ENCODE measurements around the gene PRKAR2B. TPM values are rescaled to one million over a fixed set of nuclear protein-coding genes. Genes with fewer than 3 reads are reported as not detected.

Gene PRKAR2B
- total RNA-seq, 3 donors from 2014 or later, result 34.7 to 252 (median 64.1) TPM

- no peak for DNase-seq (ENCODE audit: low spot score in 2 of 2)
- Histone ChIP-seq H3K27ac (no peak overlapping the region), H3K36me3 (no peaks in the 10 kb centered on the region), H3K4me1 (peaks cover 0 to 9% of the 10 kb centered on the region in 2 donors), H3K4me3 (no peak overlapping the region), H3K27me3 (no peaks in the 10 kb centered on the region), H3K9me3 (peaks cover 0 to 3% of the 10 kb centered on the region in 2 donors)
- TF ChIP-seq CTCF (IDR thresholded peaks at IDR 0.05), result no peak
- TF ChIP-seq POLR2AphosphoS5 (IDR thresholded peaks at IDR 0.05), result no peak
- no peak for TF ChIP-seq POLR2A (IDR thresholded peaks at IDR 0.05)
- intact Hi-C loops (cut with DNase I; ENCODE audit: low total_unique reads), result no loop called here
Observed at GRCh38 chr7:107209565-107209964, 165.1 kb downstream of the PRKAR2B start.

GRCh38 chr7:107210400-107210799, 165.9 kb downstream of the PRKAR2B start:
- Histone ChIP-seq H3K27me3 (no peaks in the 10 kb centered on the region), H3K4me1 (peaks cover 0 to 9% of the 10 kb centered on the region in 2 donors), H3K9me3 (peaks cover 0 to 3% of the 10 kb centered on the region in 2 donors), H3K27ac (no peak overlapping the region), H3K36me3 (no peaks in the 10 kb centered on the region), H3K4me3 (no peak overlapping the region)
- DNase-seq (ENCODE audit: low spot score in 2 of 2), result no peak
- TF ChIP-seq CTCF (IDR thresholded peaks at IDR 0.05) (no peak), POLR2A (IDR thresholded peaks at IDR 0.05) (no peak), POLR2AphosphoS5 (IDR thresholded peaks at IDR 0.05) (no peak)
- intact Hi-C loops (cut with DNase I; ENCODE audit: low total_unique reads), result no loop called here

Other genes starting within 250 kb of the PRKAR2B start
- gene PIK3CG, start 179.4 kb upstream of the PRKAR2B start, total RNA-seq, result 10 to 100 TPM in 1 of 3 donors, 1 to 10 TPM in 2; 3.3 to 12.0 (median 5.4) TPM
- 100 to 1,000 TPM; 166 to 269 (median 176) TPM for gene HBP1, start 124.3 kb downstream of the PRKAR2B start, total RNA-seq

Measured in breast epithelium (tissue), 4 donors.